ENCODE measurements around the gene TCF19.

DNA sequence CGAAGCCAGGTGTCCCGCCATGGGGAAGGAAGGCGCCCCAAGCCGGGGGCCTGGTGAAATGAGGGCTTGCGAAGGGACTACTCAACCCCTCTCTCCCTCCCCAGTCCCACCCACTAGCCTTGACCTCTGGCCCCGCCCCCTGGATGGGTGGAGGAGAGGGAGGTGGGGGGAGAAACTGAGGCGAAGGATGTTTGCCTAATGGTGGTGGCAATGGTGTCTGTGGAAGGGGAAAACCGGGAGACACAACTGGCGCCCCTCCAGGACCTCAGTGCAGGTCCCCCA lies 12.2 kb downstream of the TCF19 start, which contains the start of gene POU5F1:
- TF ChIP-seq, protein P1, sequence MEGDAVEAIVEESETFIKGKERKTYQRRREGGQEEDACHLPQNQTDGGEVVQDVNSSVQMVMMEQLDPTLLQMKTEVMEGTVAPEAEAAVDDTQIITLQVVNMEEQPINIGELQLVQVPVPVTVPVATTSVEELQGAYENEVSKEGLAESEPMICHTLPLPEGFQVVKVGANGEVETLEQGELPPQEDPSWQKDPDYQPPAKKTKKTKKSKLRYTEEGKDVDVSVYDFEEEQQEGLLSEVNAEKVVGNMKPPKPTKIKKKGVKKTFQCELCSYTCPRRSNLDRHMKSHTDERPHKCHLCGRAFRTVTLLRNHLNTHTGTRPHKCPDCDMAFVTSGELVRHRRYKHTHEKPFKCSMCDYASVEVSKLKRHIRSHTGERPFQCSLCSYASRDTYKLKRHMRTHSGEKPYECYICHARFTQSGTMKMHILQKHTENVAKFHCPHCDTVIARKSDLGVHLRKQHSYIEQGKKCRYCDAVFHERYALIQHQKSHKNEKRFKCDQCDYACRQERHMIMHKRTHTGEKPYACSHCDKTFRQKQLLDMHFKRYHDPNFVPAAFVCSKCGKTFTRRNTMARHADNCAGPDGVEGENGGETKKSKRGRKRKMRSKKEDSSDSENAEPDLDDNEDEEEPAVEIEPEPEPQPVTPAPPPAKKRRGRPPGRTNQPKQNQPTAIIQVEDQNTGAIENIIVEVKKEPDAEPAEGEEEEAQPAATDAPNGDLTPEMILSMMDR (IDR thresholded peaks at IDR 0.05 in 4 of 5, conservative IDR thresholded peaks at IDR 0.05 in 1 of 5): no peak
- no peak for TF ChIP-seq POLR2A (IDR thresholded peaks at IDR 0.05)
